H1 (cell line): Measurements from ENCODE around the gene PGLYRP4. TPM values are rescaled to one million over a fixed set of nuclear protein-coding genes. Genes with fewer than 3 reads are reported as not detected.

Experiments used
- CTCF ChIA-PET: fragments of 300-600 bp; sonication (Branson Sonifier 250); formaldehyde crosslinking; loops from one replicate; lab custom pipeline; 2021; ENCODE audit not compliant: partially characterized antibody; lab: Charles Lee
- POLR2A ChIA-PET: fragments of 300-600 bp; sonication (Branson Sonifier 250); formaldehyde crosslinking; loops from one replicate; lab custom pipeline; 2021; ENCODE audit warnings: inconsistent platforms; ENCODE audit not compliant: partially characterized antibody; lab: Charles Lee
- DNase-seq, 2 experiments: peaks; one replicate each; pipeline versions ENCODE4 v3.0.0 to v3.0.0-alpha.2; 2010 to 2022; ENCODE audit warnings: low spot score in 2 of 2, low read depth in 1 of 2, mixed read lengths in 1 of 2
- FAIRE-seq: peaks from 2 replicates; lab custom pipeline; 2011; peaks lifted over from hg19 to GRCh38; lab: Jason Lieb, UNC
- H2AFZ ChIP-seq: 2 replicates; pipeline ENCODE4 v1.8.1; 2012; ENCODE audit warnings: low read length, inconsistent platforms
- H2AK5ac ChIP-seq: 2 replicates; pipeline ENCODE4 v1.6.1; 2013; ENCODE audit warnings: low read depth, low read length
- H2BK120ac ChIP-seq: replicated peaks from 2 replicates; pipeline ENCODE3; 2013; ENCODE audit warnings: low read depth, low read length, inconsistent platforms
- H2BK12ac ChIP-seq: 2 replicates; pipeline ENCODE4 v1.6.1; 2013; ENCODE audit warnings: low read depth, low read length
- H2BK15ac ChIP-seq: 2 replicates; pipeline ENCODE4 v1.6.1; 2013; ENCODE audit warnings: low read length
- H2BK20ac ChIP-seq: 2 replicates; pipeline ENCODE4 v1.6.1; 2013; ENCODE audit warnings: low read length
- H2BK5ac ChIP-seq: 2 replicates; pipeline ENCODE4 v1.6.1; 2013; ENCODE audit warnings: low read depth, low read length
- H3K14ac ChIP-seq: 2 replicates; pipeline ENCODE4 v1.6.1; 2013; ENCODE audit warnings: inconsistent platforms; ENCODE audit not compliant: insufficient read length
- H3K18ac ChIP-seq: 2 replicates; pipeline ENCODE4 v1.6.1; 2013; ENCODE audit warnings: low read length; ENCODE audit errors: extremely low read depth
- H3K23ac ChIP-seq: 2 replicates; pipeline ENCODE4 v1.6.1; 2013; ENCODE audit warnings: inconsistent platforms; ENCODE audit not compliant: insufficient read length
- H3K23me2 ChIP-seq: 2 replicates; pipeline ENCODE4 v1.6.1; 2013; ENCODE audit warnings: low read depth, low read length
- H3K27ac ChIP-seq: 2 replicates; pipeline ENCODE4 v1.6.1; 2011; ENCODE audit warnings: low read depth, low read length, inconsistent platforms
- H3K27me3 ChIP-seq, 4 experiments: replicated peaks in 1 of 4; 1 replicate in 1 of 4; 2 replicates in 3 of 4; pipeline versions ENCODE4 v1.6.1 to v1.8.1; 2011 to 2013; ENCODE audit warnings: low read length in 3 of 4, mild to moderate bottlenecking in 3 of 4, inconsistent platforms in 2 of 4, mixed read lengths in 2 of 4, moderate library complexity in 1 of 4; ENCODE audit not compliant: control insufficient read depth in 3 of 4, insufficient read depth in 3 of 4; ENCODE audit errors: extremely low read depth in 1 of 4
- H3K36me3 ChIP-seq, 4 experiments: 2 replicates each; pipeline versions ENCODE4 v1.6.1 to v1.8.1; 2011 to 2013; ENCODE audit warnings: mild to moderate bottlenecking in 4 of 4, low read length in 3 of 4, moderate library complexity in 2 of 4, control low read depth in 1 of 4, inconsistent platforms in 1 of 4; ENCODE audit not compliant: insufficient read depth in 4 of 4, control insufficient read depth in 2 of 4
- H3K4ac ChIP-seq: replicated peaks from 2 replicates; pipeline ENCODE3; 2013; ENCODE audit warnings: low read length, low read depth, mixed read lengths, inconsistent platforms; ENCODE audit not compliant: insufficient read length
- H3K4me1 ChIP-seq, 4 experiments: replicated peaks in 1 of 4; 1 replicate in 1 of 4; 2 replicates in 3 of 4; pipeline versions ENCODE4 v1.6.1 to v1.8.1; 2011 to 2013; ENCODE audit warnings: low read length in 3 of 4, inconsistent platforms in 2 of 4, mixed read lengths in 1 of 4; ENCODE audit not compliant: insufficient read depth in 4 of 4, control insufficient read depth in 3 of 4
- H3K4me2 ChIP-seq, 2 experiments: 2 replicates each; pipeline versions ENCODE4 v1.6.1 to v1.8.1; 2011 to 2013; ENCODE audit warnings: low read depth in 2 of 2, low read length in 2 of 2, control low read depth in 1 of 2, inconsistent platforms in 1 of 2, mild to moderate bottlenecking in 1 of 2; ENCODE audit not compliant: insufficient read depth in 1 of 2
- H3K4me3 ChIP-seq, 4 experiments: fragments of 200-600, 300-600 bp in 1 of 4; sonication (generic), shearing (Covaris generic), sonication (Bioruptor Twin) in 1 of 4; 2 replicates each; pipeline versions ENCODE4 v1.5.1 to v1.8.1; 2011 to 2016; ENCODE audit warnings: low read length in 4 of 4, low read depth in 3 of 4, control low read depth in 2 of 4, inconsistent platforms in 2 of 4, mild to moderate bottlenecking in 2 of 4, mixed read lengths in 1 of 4, moderate library complexity in 1 of 4; ENCODE audit not compliant: insufficient read depth in 2 of 4; ENCODE audit errors: extremely low read depth in 1 of 4
- H3K56ac ChIP-seq: replicated peaks from 2 replicates; pipeline ENCODE3; 2013; ENCODE audit warnings: low read depth, mild to moderate bottlenecking, mixed read lengths, low read length, inconsistent platforms; ENCODE audit not compliant: insufficient read length
- H3K79me1 ChIP-seq: 2 replicates; pipeline ENCODE4 v1.6.1; 2013; ENCODE audit warnings: low read depth, low read length, control low read depth
- H3K79me2 ChIP-seq, 2 experiments: 2 replicates each; pipeline versions ENCODE4 v1.6.1 to v1.8.1; 2012 to 2013; ENCODE audit warnings: low read length in 2 of 2, mild to moderate bottlenecking in 2 of 2, inconsistent platforms in 1 of 2; ENCODE audit not compliant: insufficient read depth in 2 of 2, control insufficient read depth in 1 of 2
- H3K9ac ChIP-seq, 4 experiments: replicated peaks in 1 of 4; 1 replicate in 1 of 4; 2 replicates in 3 of 4; pipeline versions ENCODE4 v1.6.1 to v1.8.1; 2011 to 2013; ENCODE audit warnings: low read depth in 3 of 4, low read length in 3 of 4, control low read depth in 2 of 4, mild to moderate bottlenecking in 2 of 4, moderate library complexity in 2 of 4, inconsistent platforms in 1 of 4; ENCODE audit errors: extremely low read depth in 1 of 4
- H3K9me3 ChIP-seq, 2 experiments: 2 replicates each; pipeline versions ENCODE4 v1.6.1 to v1.8.1; 2012 to 2013; ENCODE audit warnings: mild to moderate bottlenecking in 2 of 2, moderate library complexity in 2 of 2, control low read depth in 1 of 2, inconsistent platforms in 1 of 2, low read depth in 1 of 2, low read length in 1 of 2, mixed read lengths in 1 of 2; ENCODE audit not compliant: insufficient read depth in 2 of 2
- H4K20me1 ChIP-seq, 2 experiments: replicated peaks in 1 of 2; 2 replicates each; pipeline versions ENCODE3 to v1.8.1; 2011 to 2013; ENCODE audit warnings: inconsistent platforms in 2 of 2, low read length in 2 of 2, mild to moderate bottlenecking in 1 of 2; ENCODE audit not compliant: insufficient read depth in 2 of 2, control insufficient read depth in 1 of 2
- H4K5ac ChIP-seq: 2 replicates; pipeline ENCODE4 v1.6.1; 2013; ENCODE audit warnings: low read length, low read depth, mixed read lengths, inconsistent platforms; ENCODE audit not compliant: insufficient read length
- H4K8ac ChIP-seq: 2 replicates; pipeline ENCODE4 v1.8.0; 2013; ENCODE audit warnings: mild to moderate bottlenecking, moderate library complexity, low read length, inconsistent platforms; ENCODE audit not compliant: insufficient read depth; ENCODE audit errors: extremely low read depth
- H4K91ac ChIP-seq: replicated peaks from 2 replicates; pipeline ENCODE3; 2013; ENCODE audit warnings: low read length, mixed read lengths, inconsistent platforms; ENCODE audit not compliant: insufficient read length
- BACH1 ChIP-seq: IDR thresholded peaks from 2 replicates; pipeline ENCODE4 v1.6.1; 2012; ENCODE audit warnings: low read length, improper control_type of control experiment
- BRCA1 ChIP-seq: IDR thresholded peaks from 2 replicates; pipeline ENCODE4 v1.6.1; 2012; ENCODE audit warnings: low read depth, low read length, improper control_type of control experiment
- CBX5 ChIP-seq: fragments of 300-800, 300-1000 bp; sonication (generic); IDR thresholded peaks from 2 replicates; pipeline ENCODE4 v1.7.1; 2016; ENCODE audit warnings: antibody characterized with exemption, low read length, low read depth
- CREB1 ChIP-seq: IDR thresholded peaks from 2 replicates; pipeline ENCODE4 v1.6.1; 2012; ENCODE audit warnings: inconsistent platforms
- FOSL1 ChIP-seq: IDR thresholded peaks from 2 replicates; pipeline ENCODE4 v1.6.1; 2011; ENCODE audit warnings: mild to moderate bottlenecking, low read depth, low read length, moderate library complexity; ENCODE audit not compliant: insufficient read depth
- MAX ChIP-seq: IDR thresholded peaks from 2 replicates; pipeline ENCODE4 v1.6.1; 2012; ENCODE audit warnings: inconsistent platforms
- NRF1 ChIP-seq: IDR thresholded peaks from 2 replicates; pipeline ENCODE4 v1.6.1; 2011; ENCODE audit warnings: mild to moderate bottlenecking, low read depth, low read length, improper control_type of control experiment
- RAD21 ChIP-seq, 2 experiments: IDR thresholded peaks in 1 of 2; conservative IDR thresholded peaks in 1 of 2; 2 replicates each; pipeline ENCODE4 v1.6.1; 2011; ENCODE audit warnings: low read depth in 2 of 2, low read length in 2 of 2, improper control_type of control experiment in 1 of 2, inconsistent platforms in 1 of 2, mild to moderate bottlenecking in 1 of 2, moderate library complexity in 1 of 2
- RBBP5 ChIP-seq: IDR thresholded peaks from 2 replicates; pipeline ENCODE4 v1.7.1; 2012; ENCODE audit warnings: low read depth, mild to moderate bottlenecking, inconsistent platforms, low read length, moderate library complexity, borderline replicate concordance
- RFX5 ChIP-seq: IDR thresholded peaks from 2 replicates; pipeline ENCODE4 v1.6.1; 2011; ENCODE audit warnings: low read depth, low read length, improper control_type of control experiment, borderline replicate concordance
- RNF2 ChIP-seq: fragments of 200-900, 300-1000 bp; sonication (generic); IDR thresholded peaks from 2 replicates; pipeline ENCODE4 v1.7.1; 2016; ENCODE audit warnings: borderline replicate concordance, low read depth, mild to moderate bottlenecking, antibody characterized with exemption, low read length; ENCODE audit not compliant: poor library complexity, severe bottlenecking; ENCODE audit errors: missing control alignments
- SIX5 ChIP-seq: IDR thresholded peaks from 2 replicates; pipeline ENCODE4 v1.6.1; 2011; ENCODE audit warnings: mild to moderate bottlenecking, low read depth, low read length
- SP2 ChIP-seq: IDR thresholded peaks from 2 replicates; pipeline ENCODE4 v1.6.1; 2012; ENCODE audit warnings: mild to moderate bottlenecking, low read length, inconsistent platforms
- SRF ChIP-seq: IDR thresholded peaks from 2 replicates; pipeline ENCODE4 v1.6.1; 2011; ENCODE audit warnings: mild to moderate bottlenecking, low read depth, low read length, moderate library complexity
- WGBS, 2 experiments: shearing (Covaris generic) in 1 of 2; methylation state at CpG; one replicate each; pipeline versions ENCODE4 v1.1.6 to v1.1.7; 2013 to 2015; ENCODE audit warnings: low lambda C conversion rate in 2 of 2, mixed read lengths in 2 of 2, inconsistent platforms in 1 of 2, low coverage in 1 of 2, missing lambda C conversion rate in 1 of 2; ENCODE audit not compliant: insufficient replicate concordance in 2 of 2, insufficient coverage in 1 of 2, insufficient read length in 1 of 2; ENCODE audit errors: extremely low coverage in 1 of 2, missing lambda C conversion rate in 1 of 2; 5-methylcytosine and 5-hydroxymethylcytosine counted together
- polyA plus RNA-seq, 7 experiments: library from polyadenylated mRNA; depleted of rRNA in 3 of 7; stranded (reverse) in 5 of 7; unstranded in 2 of 7; fragments of >200 nt in 5 of 7; fragments of 200-250 nt in 2 of 7; gene quantifications; 1 replicate in 5 of 7; 2 replicates in 1 of 7; 4 replicates in 1 of 7; pipeline versions ENCODE4 v1.2.1 to v1.2.3, GENCODE V29; 2011 to 2013; ENCODE audit warnings: missing spikeins in 2 of 7, mixed read lengths in 2 of 7
- total RNA-seq: library from RNA; stranded (reverse); fragmentation: NEBNext Ultra II Directional; extraction: Animal tissue kit (Norgen Biotek cat#: 25700); gene quantifications from 2 replicates; pipeline ENCODE4 v1.2.1, GENCODE V29; 2021

The PGLYRP4 gene
- total and polyA plus RNA-seq, 2 of the 8 experiments (the other 6 are each of a cell fraction or from before 2014, with no cell fraction given), result not detected

GRCh38 chr1:153386500-153386901, 37.9 kb upstream of the PGLYRP4 start:
- H3K79me2 ChIP-seq, result no peaks in the 10 kb centered on the region
- DNase-seq (no peak), FAIRE-seq (no peak)
- POLR2A ChIA-PET, result interaction anchor here (0.7 kb wide), 1 partner anchor 228 kb away, joined by 3 read pairs; no protein-coding TSS in a partner anchor
- H2AFZ ChIP-seq, result no peak overlapping the region
- no peak overlapping the region for H3K4me3 ChIP-seq
- no peak overlapping the region for H3K23ac ChIP-seq
- no peak overlapping the region for H3K9ac ChIP-seq
- no peak overlapping the region for H3K27ac ChIP-seq
- H4K5ac ChIP-seq, result no peak overlapping the region
- no peak overlapping the region for H2BK20ac ChIP-seq
- WGBS, 2 experiments, result 84% methylated on average over 5 of the region's 5 CpGs; no CpG with 5 or more reads in 1 of the 2 experiments
- no peak overlapping the region for H3K56ac ChIP-seq
- H2BK5ac ChIP-seq, result no peak overlapping the region
- no peak overlapping the region for H3K14ac ChIP-seq
- H4K91ac ChIP-seq, result no peak overlapping the region
- H3K79me1 ChIP-seq, result no peaks in the 10 kb centered on the region
- no peaks in the 10 kb centered on the region for H3K23me2 ChIP-seq
- no peaks in the 10 kb centered on the region for H3K4me1 ChIP-seq
- H3K27me3 ChIP-seq, result peaks cover 0 to 2% (median 0%) of the 10 kb centered on the region in 4 experiments; a peak in 1 of 7 replicates
- H2BK120ac ChIP-seq, result no peak overlapping the region
- no peaks in the 10 kb centered on the region for H4K20me1 ChIP-seq
- H3K9me3 ChIP-seq, result no peaks in the 10 kb centered on the region
- H4K8ac ChIP-seq, result no peak overlapping the region
- no peak overlapping the region for H2BK15ac ChIP-seq
- CTCF ChIA-PET, result interaction anchor here (0.8 to 2.3 kb wide), 5 partner anchors 31 to 108 kb away, joined by 3 to 10 read pairs (median 4); no protein-coding TSS in a partner anchor
- no peak overlapping the region for H3K4ac ChIP-seq
- H3K18ac ChIP-seq, result no peak overlapping the region
- no peaks in the 10 kb centered on the region for H3K36me3 ChIP-seq
- no peak overlapping the region for H2AK5ac ChIP-seq
- no peak overlapping the region for H3K4me2 ChIP-seq
- no peak overlapping the region for H2BK12ac ChIP-seq
- TF ChIP-seq RNF2, result no peak
- TF ChIP-seq CBX5, result no peak
- TF ChIP-seq SIX5, result no peak
- no peak for TF ChIP-seq SP2
- no peak for TF ChIP-seq MAX
- TF ChIP-seq BRCA1, result no peak
- TF ChIP-seq RBBP5, result no peak
- TF ChIP-seq RAD21 (IDR thresholded peaks at IDR 0.05 in 1 of 2, conservative IDR thresholded peaks at IDR 0.05 in 1 of 2; ENCODE audit: low read depth in 2 of 2, low read length in 2 of 2), result no peak
- no peak for TF ChIP-seq SRF
- TF ChIP-seq NRF1, result no peak
- no peak for TF ChIP-seq RFX5
- TF ChIP-seq FOSL1, result no peak
- TF ChIP-seq BACH1, result no peak
- TF ChIP-seq CREB1, result no peak
